H9 (cell line): ENCODE results near the gene HPCAL1. TPM values are rescaled to one million over a fixed set of nuclear protein-coding genes. Genes with fewer than 3 reads are reported as not detected.

ENCODE experiments used
- DNase-seq: peaks from one replicate; pipeline ENCODE4 v3.0.0-alpha.2; 2017
- H2AFZ ChIP-seq: one replicate; pipeline ENCODE4 v1.6.1; 2013; ENCODE audit warnings: mild to moderate bottlenecking, low read length, control low read depth, moderate library complexity
- H2AK5ac ChIP-seq: 2 replicates; pipeline ENCODE4 v1.6.1; 2013; ENCODE audit warnings: low read length, control low read depth, mixed read lengths; ENCODE audit not compliant: insufficient read length
- H2BK120ac ChIP-seq: one replicate; pipeline ENCODE4 v1.6.1; 2013; ENCODE audit warnings: low read depth, mild to moderate bottlenecking, low read length, control low read depth, inconsistent platforms; ENCODE audit not compliant: poor library complexity, severe bottlenecking
- H2BK12ac ChIP-seq: 2 replicates; pipeline ENCODE4 v1.6.1; 2013; ENCODE audit warnings: low read length, control low read depth, mixed read lengths, low read depth; ENCODE audit not compliant: insufficient read length
- H2BK15ac ChIP-seq: 2 replicates; pipeline ENCODE4 v1.6.1; 2013; ENCODE audit warnings: low read depth, low read length, control low read depth
- H2BK20ac ChIP-seq: one replicate; pipeline ENCODE4 v1.6.1; 2013; ENCODE audit warnings: low read depth, mild to moderate bottlenecking, low read length, control low read depth, inconsistent platforms; ENCODE audit not compliant: poor library complexity, severe bottlenecking
- H2BK5ac ChIP-seq: 2 replicates; pipeline ENCODE4 v1.6.1; 2013; ENCODE audit warnings: low read length, control low read depth, mixed read lengths; ENCODE audit not compliant: insufficient read length
- H3K14ac ChIP-seq: 2 replicates; pipeline ENCODE4 v1.6.1; 2013; ENCODE audit warnings: low read length, control low read depth; ENCODE audit not compliant: insufficient read depth
- H3K18ac ChIP-seq: 2 replicates; pipeline ENCODE4 v1.6.1; 2013; ENCODE audit warnings: low read depth, mild to moderate bottlenecking, mixed read lengths, low read length, control low read depth; ENCODE audit not compliant: insufficient read length
- H3K23ac ChIP-seq: 2 replicates; pipeline ENCODE4 v1.6.1; 2013; ENCODE audit warnings: low read length, control low read depth, mixed read lengths, low read depth; ENCODE audit not compliant: insufficient read length
- H3K23me2 ChIP-seq: 2 replicates; pipeline ENCODE4 v1.6.1; 2013; ENCODE audit warnings: low read depth, mild to moderate bottlenecking, mixed read lengths, low read length, control low read depth; ENCODE audit not compliant: insufficient read length, poor library complexity, severe bottlenecking
- H3K27ac ChIP-seq: 2 replicates; pipeline ENCODE4 v1.5.1; 2013; ENCODE audit warnings: low read length, control low read depth, mixed read lengths, low read depth; ENCODE audit not compliant: insufficient read length
- H3K27me3 ChIP-seq: 2 replicates; pipeline ENCODE4 v1.6.1; 2013; ENCODE audit warnings: low read length, control low read depth, inconsistent platforms; ENCODE audit not compliant: insufficient read depth
- H3K4ac ChIP-seq: 2 replicates; pipeline ENCODE4 v1.6.1; 2013; ENCODE audit warnings: low read depth, mild to moderate bottlenecking, control low read depth, inconsistent platforms, low read length, moderate library complexity
- H3K4me1 ChIP-seq: 2 replicates; pipeline ENCODE4 v1.6.1; 2013; ENCODE audit warnings: low read length, control low read depth, inconsistent platforms; ENCODE audit not compliant: insufficient read depth
- H3K4me2 ChIP-seq: 2 replicates; pipeline ENCODE4 v1.6.1; 2013; ENCODE audit warnings: low read length, control low read depth, mixed read lengths; ENCODE audit not compliant: insufficient read length, insufficient read depth
- H3K56ac ChIP-seq: 2 replicates; pipeline ENCODE4 v1.6.1; 2013; ENCODE audit warnings: low read depth, mild to moderate bottlenecking, mixed read lengths, low read length, control low read depth; ENCODE audit not compliant: insufficient read length
- H3K79me1 ChIP-seq: 2 replicates; pipeline ENCODE4 v1.6.1; 2013; ENCODE audit warnings: low read depth, mild to moderate bottlenecking, moderate library complexity, low read length, control low read depth, inconsistent platforms; ENCODE audit not compliant: insufficient read depth, poor library complexity, severe bottlenecking
- H3K79me2 ChIP-seq: 2 replicates; pipeline ENCODE4 v1.6.1; 2013; ENCODE audit warnings: low read length, control low read depth, inconsistent platforms; ENCODE audit not compliant: insufficient read depth
- H3K9ac ChIP-seq: 2 replicates; pipeline ENCODE4 v1.6.1; 2013; ENCODE audit warnings: low read length, control low read depth, mixed read lengths; ENCODE audit not compliant: insufficient read length; ENCODE audit errors: extremely low read depth
- H3K9me3 ChIP-seq: one replicate; pipeline ENCODE4 v1.6.1; 2013; ENCODE audit warnings: low read depth, low read length, inconsistent platforms; ENCODE audit not compliant: control insufficient read depth
- H3T11ph ChIP-seq: one replicate; pipeline ENCODE4 v1.6.1; 2013; ENCODE audit warnings: mild to moderate bottlenecking, low read length, control low read depth, inconsistent platforms
- H4K20me1 ChIP-seq: one replicate; pipeline ENCODE4 v1.6.1; 2013; ENCODE audit not compliant: control insufficient read depth, insufficient read length, insufficient read depth
- H4K5ac ChIP-seq: 2 replicates; pipeline ENCODE4 v1.6.1; 2013; ENCODE audit warnings: low read depth, mild to moderate bottlenecking, mixed read lengths, low read length, control low read depth; ENCODE audit not compliant: insufficient read length
- H4K8ac ChIP-seq: replicated peaks from 2 replicates; pipeline ENCODE4 v1.6.1; 2013; ENCODE audit warnings: low read length, control low read depth, mixed read lengths, low read depth; ENCODE audit not compliant: insufficient read length
- H4K91ac ChIP-seq: 2 replicates; pipeline ENCODE4 v1.6.1; 2013; ENCODE audit warnings: low read depth, mild to moderate bottlenecking, moderate library complexity, mixed read lengths, low read length, control low read depth; ENCODE audit not compliant: insufficient read length
- H3K27ac Mint-ChIP-seq, 3 experiments: 2 replicates in 2 of 3; 3 replicates in 1 of 3; pipeline ENCODE4 v1.8.0; 2020 to 2021; ENCODE audit warnings: mixed read lengths in 3 of 3, mild to moderate bottlenecking in 1 of 3, moderate library complexity in 1 of 3
- H3K27me3 Mint-ChIP-seq: 2 replicates; pipeline ENCODE4 v1.8.0; 2021; ENCODE audit warnings: low read depth, mild to moderate bottlenecking, moderate library complexity, mixed read lengths
- H3K36me3 Mint-ChIP-seq, 3 experiments: 2 replicates in 2 of 3; 3 replicates in 1 of 3; pipeline ENCODE4 v1.8.0; 2020 to 2021; ENCODE audit warnings: low read depth in 3 of 3, mixed read lengths in 3 of 3; ENCODE audit not compliant: insufficient read depth in 1 of 3
- H3K4me1 Mint-ChIP-seq, 2 experiments: 2 replicates each; pipeline ENCODE4 v1.8.0; 2020; ENCODE audit warnings: mixed read lengths in 2 of 2
- H3K4me3 Mint-ChIP-seq, 2 experiments: 2 replicates in 1 of 2; 3 replicates in 1 of 2; pipeline ENCODE4 v1.8.0; 2020 to 2021; ENCODE audit warnings: mild to moderate bottlenecking in 2 of 2, mixed read lengths in 2 of 2, moderate library complexity in 1 of 2
- H3K9me3 Mint-ChIP-seq, 2 experiments: 2 replicates in 1 of 2; 3 replicates in 1 of 2; pipeline ENCODE4 v1.8.0; 2020; ENCODE audit warnings: mild to moderate bottlenecking in 2 of 2, mixed read lengths in 2 of 2, moderate library complexity in 1 of 2
- WGBS: extraction: QIAGEN DNeasy Blood & Tissue Kit; methylation state at CpG from one replicate; pipeline ENCODE4 v1.1.7; 2013; ENCODE audit warnings: missing lambda C conversion rate, low lambda C conversion rate, mixed read lengths; ENCODE audit not compliant: insufficient read length; ENCODE audit errors: extremely low coverage; 5-methylcytosine and 5-hydroxymethylcytosine counted together
- total RNA-seq: library from RNA; stranded (reverse); gene quantifications from 2 replicates; pipeline ENCODE4 v1.2.1, GENCODE V29; 2021
- TF ChIP-seq, protein P1 (sequence below): fragments of 200-600 bp; sonication (generic); conservative IDR thresholded peaks from 3 replicates; pipeline ENCODE4 v1.8.0; 2021; ENCODE audit warnings: antibody characterized with exemption, mild to moderate bottlenecking

HPCAL1 gene
- total RNA-seq, 1 experiment from 2014 or later, result 4.7 TPM

DNA sequence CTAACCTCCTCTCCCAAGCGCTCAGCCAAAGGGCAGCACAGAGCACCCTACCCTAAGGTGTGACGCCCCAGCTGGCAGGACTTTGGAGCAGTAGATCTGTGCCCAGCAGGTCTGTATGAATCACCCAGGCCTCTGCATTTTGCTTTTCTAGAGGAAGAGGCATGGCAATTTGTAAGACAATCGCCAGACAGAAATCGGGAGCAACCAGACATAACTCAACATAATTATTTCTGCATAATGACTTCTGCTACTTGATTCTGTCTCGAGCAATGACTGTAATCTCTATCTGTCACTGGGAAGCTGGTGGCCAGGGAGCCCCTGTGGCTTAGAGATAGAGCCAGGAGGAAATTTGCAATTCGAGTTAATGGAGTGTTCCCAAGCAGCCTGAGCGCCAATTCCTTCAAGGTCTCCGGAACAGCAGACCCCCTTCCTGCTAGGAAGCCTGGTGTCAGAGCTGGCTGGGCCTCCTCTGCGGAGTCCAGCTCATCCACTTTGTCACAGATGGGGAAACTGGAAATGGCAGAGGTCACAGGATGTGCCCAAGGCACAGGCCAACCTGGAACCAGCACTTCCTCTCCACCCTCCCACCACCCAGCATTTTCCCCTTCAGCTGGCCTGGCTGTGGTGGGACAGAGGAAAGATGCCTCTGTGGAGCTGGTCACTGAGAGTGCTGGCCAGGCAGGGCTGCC, 90.4 kb downstream of the HPCAL1 start:
- H2BK20ac ChIP-seq, result no peak overlapping the region
- Mint-ChIP-seq H3K9me3 (no peaks in the 10 kb centered on the region), H3K27ac (no peak overlapping the region), H3K4me3 (no peak overlapping the region), H3K27me3 (no peaks in the 10 kb centered on the region), H3K36me3 (no peaks in the 10 kb centered on the region), H3K4me1 (peaks cover 21 to 22% of the 10 kb centered on the region in 2 experiments)
- no peaks in the 10 kb centered on the region for H3K79me2 ChIP-seq
- no CpG with 5 or more reads among the region's 9 CpGs for WGBS
- no peak overlapping the region for H2BK15ac ChIP-seq
- no peak overlapping the region for H3K9ac ChIP-seq
- H2AK5ac ChIP-seq, result no peak overlapping the region
- TF ChIP-seq, protein P1, sequence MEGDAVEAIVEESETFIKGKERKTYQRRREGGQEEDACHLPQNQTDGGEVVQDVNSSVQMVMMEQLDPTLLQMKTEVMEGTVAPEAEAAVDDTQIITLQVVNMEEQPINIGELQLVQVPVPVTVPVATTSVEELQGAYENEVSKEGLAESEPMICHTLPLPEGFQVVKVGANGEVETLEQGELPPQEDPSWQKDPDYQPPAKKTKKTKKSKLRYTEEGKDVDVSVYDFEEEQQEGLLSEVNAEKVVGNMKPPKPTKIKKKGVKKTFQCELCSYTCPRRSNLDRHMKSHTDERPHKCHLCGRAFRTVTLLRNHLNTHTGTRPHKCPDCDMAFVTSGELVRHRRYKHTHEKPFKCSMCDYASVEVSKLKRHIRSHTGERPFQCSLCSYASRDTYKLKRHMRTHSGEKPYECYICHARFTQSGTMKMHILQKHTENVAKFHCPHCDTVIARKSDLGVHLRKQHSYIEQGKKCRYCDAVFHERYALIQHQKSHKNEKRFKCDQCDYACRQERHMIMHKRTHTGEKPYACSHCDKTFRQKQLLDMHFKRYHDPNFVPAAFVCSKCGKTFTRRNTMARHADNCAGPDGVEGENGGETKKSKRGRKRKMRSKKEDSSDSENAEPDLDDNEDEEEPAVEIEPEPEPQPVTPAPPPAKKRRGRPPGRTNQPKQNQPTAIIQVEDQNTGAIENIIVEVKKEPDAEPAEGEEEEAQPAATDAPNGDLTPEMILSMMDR, result no peak
- H3K27me3 ChIP-seq, result no peaks in the 10 kb centered on the region; the same call in 1 of the 2 replicates
- H3K14ac ChIP-seq, result no peak overlapping the region
- H3K4ac ChIP-seq, result no peak overlapping the region
- H3T11ph ChIP-seq, result no peak overlapping the region
- H2AFZ ChIP-seq, result no peak overlapping the region
- no peaks in the 10 kb centered on the region for H3K79me1 ChIP-seq
- H3K23me2 ChIP-seq, result no peaks in the 10 kb centered on the region
- no peak overlapping the region for H4K8ac ChIP-seq
- DNase-seq, result peak; percentile 45
- H2BK12ac ChIP-seq, result no peak overlapping the region
- H3K27ac ChIP-seq, result no peak overlapping the region
- no peak overlapping the region for H4K5ac ChIP-seq
- H4K91ac ChIP-seq, result no peak overlapping the region
- no peak overlapping the region for H3K56ac ChIP-seq
- H2BK5ac ChIP-seq, result no peak overlapping the region
- no peak overlapping the region for H2BK120ac ChIP-seq
- peak overlapping the region; percentile 14 for H3K4me2 ChIP-seq
- no peak overlapping the region for H3K18ac ChIP-seq
- H3K4me1 ChIP-seq, result peaks cover 6% of the 10 kb centered on the region; the same call in 1 of the 2 replicates
- no peak overlapping the region for H3K23ac ChIP-seq
- H4K20me1 ChIP-seq, result no peaks in the 10 kb centered on the region
- no peaks in the 10 kb centered on the region for H3K9me3 ChIP-seq
